Aorta (tissue), 5 donors: Measurements from ENCODE around the gene FAM222A. TPM values are rescaled to one million over a fixed set of nuclear protein-coding genes. Genes with fewer than 3 reads are reported as not detected.

ENCODE experiments used
- ATAC-seq: fragments of 200-7000 bp; cut with Tn5 transposase; one replicate; pipeline ENCODE4 v1.9.1; 2022; ENCODE audit warnings: moderate library complexity; ENCODE audit not compliant: low FRiP score
- DNase-seq, 2 donors: peaks; one replicate each; pipeline ENCODE4 v3.0.0-alpha.2; 2020
- H3K27ac ChIP-seq, 2 donors: one replicate each; pipeline ENCODE4 v1.5.1; 2013; ENCODE audit warnings: low read length in 2 of 2, mild to moderate bottlenecking in 2 of 2, moderate library complexity in 2 of 2, control low read depth in 1 of 2, inconsistent platforms in 1 of 2, low read depth in 1 of 2
- H3K27me3 ChIP-seq, 2 donors: one replicate each; pipeline ENCODE4 v1.6.1; 2013; ENCODE audit warnings: control low read depth in 1 of 2, low read length in 1 of 2, mild to moderate bottlenecking in 1 of 2, moderate library complexity in 1 of 2; ENCODE audit not compliant: insufficient read depth in 2 of 2, control insufficient read depth in 1 of 2
- H3K36me3 ChIP-seq, 2 donors: one replicate each; pipeline ENCODE4 v1.6.1; 2013; ENCODE audit warnings: control low read depth in 1 of 2, low read length in 1 of 2, mild to moderate bottlenecking in 1 of 2; ENCODE audit not compliant: insufficient read depth in 2 of 2, control insufficient read depth in 1 of 2
- H3K4me1 ChIP-seq, 2 donors: one replicate each; pipeline ENCODE4 v1.6.1; 2013; ENCODE audit warnings: low read length in 2 of 2, control low read depth in 1 of 2, mild to moderate bottlenecking in 1 of 2, moderate library complexity in 1 of 2; ENCODE audit not compliant: insufficient read depth in 2 of 2, control insufficient read depth in 1 of 2
- H3K4me3 ChIP-seq, 2 donors: one replicate each; pipeline ENCODE4 v1.5.1; 2013; ENCODE audit warnings: low read length in 2 of 2, control low read depth in 1 of 2, mild to moderate bottlenecking in 1 of 2
- H3K9me3 ChIP-seq: one replicate; pipeline ENCODE4 v1.6.1; 2013; ENCODE audit warnings: mild to moderate bottlenecking, low read length; ENCODE audit not compliant: control insufficient read depth
- WGBS, 2 donors: extraction: QIAGEN DNeasy Blood & Tissue Kit; methylation state at CpG; one replicate each; pipeline ENCODE4 v1.1.7; 2013; 5-methylcytosine and 5-hydroxymethylcytosine counted together
- intact Hi-C, 2 donors: fragments of 100-400 bp; cut with DNase I; formaldehyde crosslinking; loops; one replicate each; pipeline versions ENCODE4 v1.14.2 to v1.15.0; 2022
- polyA plus RNA-seq, 2 donors: library from polyadenylated mRNA; stranded (reverse); fragments of 200-250 nt; gene quantifications; one replicate each; pipeline ENCODE4 v1.2.3, GENCODE V29; 2013
- total RNA-seq, 2 donors: library from RNA; stranded (reverse); fragmentation: NEBNext Ultra II Directional; extraction: Animal tissue kit (Norgen Biotek cat#: 25700); gene quantifications; one replicate each; pipeline ENCODE4 v1.2.1, GENCODE V29; 2021
- donor health status: healthy with polysubstance abuse.
- donor health status: Bipolar disorder and iron deficiency.
- donor health status: DM: no; HTN: no; CAD: no.
- donor health status: DM: no; HTN: no; CAD: no.
- donor health status: DM: yes; HTN: yes; CAD: no.

Gene FAM222A
- total and polyA plus RNA-seq, 4 donors = 0.25 to 0.52 (median 0.38) TPM

GRCh38 chr12:109756457-109756856 lies 42.8 kb downstream of the FAM222A start:
- H3K27me3 ChIP-seq = peaks cover 0 to 1% of the 10 kb centered on the region in 2 donors
- H3K4me1 ChIP-seq = no peaks in the 10 kb centered on the region
- DNase-seq (no peak), ATAC-seq (no peak)
- H3K36me3 ChIP-seq = no peaks in the 10 kb centered on the region
- no peak overlapping the region for H3K27ac ChIP-seq
- intact Hi-C loops = no loop called here
- 88 to 90% methylated on average over 1 of the region's 1 CpG for WGBS, 2 donors
- peaks cover 3% of the 10 kb centered on the region for H3K9me3 ChIP-seq
- H3K4me3 ChIP-seq = no peak overlapping the region

GRCh38 chr12:109757671-109758265 lies 44.1 kb downstream of the FAM222A start:
- H3K4me3 ChIP-seq = no peak overlapping the region
- intact Hi-C loops = no loop called here
- peaks cover 1% of the 10 kb centered on the region for H3K9me3 ChIP-seq
- no peak for ATAC-seq
- H3K36me3 ChIP-seq = no peaks in the 10 kb centered on the region
- no peak overlapping the region for H3K27ac ChIP-seq
- 83 to 86% methylated on average over 11 of the region's 11 CpGs for WGBS, 2 donors
- no peaks in the 10 kb centered on the region for H3K27me3 ChIP-seq
- H3K4me1 ChIP-seq = no peaks in the 10 kb centered on the region
- peak; percentile 7 to 19 for DNase-seq

- peaks cover 1% of the 10 kb centered on the region for H3K9me3 ChIP-seq
- no peaks in the 10 kb centered on the region for H3K36me3 ChIP-seq
- H3K27me3 ChIP-seq = no peaks in the 10 kb centered on the region
- no peak overlapping the region for H3K27ac ChIP-seq
- ATAC-seq = no peak
- peak; percentile 35 to 57 for DNase-seq
- intact Hi-C loops = no loop called here
- 53 to 63% methylated on average over 15 of the region's 15 CpGs for WGBS, 2 donors
- H3K4me1 ChIP-seq = no peaks in the 10 kb centered on the region
- no peak overlapping the region for H3K4me3 ChIP-seq
Observed at GRCh38 chr12:109758426-109759420, 45.1 kb downstream of the FAM222A start.

GRCh38 chr12:109759595-109759994 lies 46.0 kb downstream of the FAM222A start:
- DNase-seq (peak; percentile 22 to 49), ATAC-seq (no peak)
- no peaks in the 10 kb centered on the region for H3K36me3 ChIP-seq
- intact Hi-C loops = no loop called here
- no peak overlapping the region for H3K27ac ChIP-seq
- H3K27me3 ChIP-seq = no peaks in the 10 kb centered on the region
- H3K4me1 ChIP-seq = no peaks in the 10 kb centered on the region
- peaks cover 1% of the 10 kb centered on the region for H3K9me3 ChIP-seq
- no peak overlapping the region for H3K4me3 ChIP-seq
- 70 to 74% methylated on average over 13 of the region's 13 CpGs for WGBS, 2 donors

GRCh38 chr12:109760031-109760929 lies 46.7 kb downstream of the FAM222A start:
- DNase-seq = peak; percentile 66 to 73
- 75 to 83% methylated on average over 18 of the region's 18 CpGs for WGBS, 2 donors
- H3K27ac ChIP-seq = no peak overlapping the region

GRCh38 chr12:109760930-109761921 lies 47.6 kb downstream of the FAM222A start:
- DNase-seq (peak; percentile 26 to 62), ATAC-seq (no peak)
- no peaks in the 10 kb centered on the region for H3K36me3 ChIP-seq
- no peak overlapping the region for H3K4me3 ChIP-seq
- no peaks in the 10 kb centered on the region for H3K27me3 ChIP-seq
- 77 to 82% methylated on average over 16 of the region's 16 CpGs for WGBS, 2 donors
- intact Hi-C loops = no loop called here
- H3K4me1 ChIP-seq = no peaks in the 10 kb centered on the region
- H3K27ac ChIP-seq = no peak overlapping the region
- peaks cover 1% of the 10 kb centered on the region for H3K9me3 ChIP-seq

More at GRCh38 chr12:109760031-109760929, 46.7 kb downstream of the FAM222A start:
- Histone ChIP-seq H3K4me1 (no peaks in the 10 kb centered on the region), H3K9me3 (peaks cover 1% of the 10 kb centered on the region), H3K36me3 (no peaks in the 10 kb centered on the region), H3K4me3 (no peak overlapping the region), H3K27me3 (no peaks in the 10 kb centered on the region)
- intact Hi-C loops = no loop called here
- no peak for ATAC-seq

- ATAC-seq = no peak
- WGBS, 2 donors = 91% methylated on average over 12 of the region's 12 CpGs
- intact Hi-C loops = no loop called here
- no peaks in the 10 kb centered on the region for H3K36me3 ChIP-seq
- H3K4me1 ChIP-seq = no peaks in the 10 kb centered on the region
- H3K9me3 ChIP-seq = peaks cover under 1% of the 10 kb centered on the region
- H3K4me3 ChIP-seq = no peak overlapping the region
- H3K27me3 ChIP-seq = no peaks in the 10 kb centered on the region
- H3K27ac ChIP-seq = no peak overlapping the region
- DNase-seq = peak; percentile 20 to 55
Observed at GRCh38 chr12:109762071-109762672, 48.5 kb downstream of the FAM222A start.
